ENCODE measurements around the gene KCNJ11.

Gene KCNJ11

DNA sequence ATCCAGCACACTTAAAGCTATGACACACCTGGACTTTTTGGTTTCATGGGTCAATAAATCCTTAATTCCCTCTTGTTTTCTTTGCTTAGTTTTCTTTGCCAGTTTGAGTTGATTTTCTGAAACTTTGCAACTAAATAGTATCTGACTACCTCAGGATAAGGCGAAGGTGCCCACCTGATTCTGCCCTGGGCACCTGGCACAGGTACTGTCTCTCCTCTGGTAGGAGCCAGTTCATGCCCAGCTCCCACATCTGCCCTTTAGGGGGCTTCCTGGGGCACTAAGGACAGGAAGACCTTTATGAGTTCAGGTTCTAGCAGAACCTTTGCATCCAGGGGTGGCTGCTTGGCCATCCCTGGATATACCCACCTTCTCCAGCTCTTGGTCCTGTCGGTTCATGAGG lies 19.6 kb upstream of the KCNJ11 start:
- DNase-seq: no peak

GRCh38 chr11:17407575-17407974 lies 19.1 kb upstream of the KCNJ11 start:
- DNase-seq: no peak

DNA sequence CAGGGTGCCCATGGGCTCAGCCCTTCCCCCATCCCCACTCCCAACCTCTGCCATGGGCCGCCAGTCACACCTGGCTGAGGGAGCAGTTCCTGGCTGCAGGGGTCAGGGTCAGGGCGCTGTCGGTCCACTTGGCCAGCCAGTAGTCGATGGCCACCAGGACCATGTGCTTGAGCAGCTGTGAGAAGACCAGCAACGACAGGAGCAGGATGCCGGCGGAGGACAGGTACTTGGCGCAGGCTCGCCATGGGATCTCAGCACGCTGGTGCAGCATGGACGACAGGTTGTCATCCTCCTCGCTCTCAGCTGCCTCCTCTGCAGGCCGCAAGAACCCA lies 18.3 kb upstream of the KCNJ11 start:
- DNase-seq: no peak

- DNase-seq: no peak
Observed at GRCh38 chr11:17406082-17406817, 17.8 kb upstream of the KCNJ11 start.

DNA sequence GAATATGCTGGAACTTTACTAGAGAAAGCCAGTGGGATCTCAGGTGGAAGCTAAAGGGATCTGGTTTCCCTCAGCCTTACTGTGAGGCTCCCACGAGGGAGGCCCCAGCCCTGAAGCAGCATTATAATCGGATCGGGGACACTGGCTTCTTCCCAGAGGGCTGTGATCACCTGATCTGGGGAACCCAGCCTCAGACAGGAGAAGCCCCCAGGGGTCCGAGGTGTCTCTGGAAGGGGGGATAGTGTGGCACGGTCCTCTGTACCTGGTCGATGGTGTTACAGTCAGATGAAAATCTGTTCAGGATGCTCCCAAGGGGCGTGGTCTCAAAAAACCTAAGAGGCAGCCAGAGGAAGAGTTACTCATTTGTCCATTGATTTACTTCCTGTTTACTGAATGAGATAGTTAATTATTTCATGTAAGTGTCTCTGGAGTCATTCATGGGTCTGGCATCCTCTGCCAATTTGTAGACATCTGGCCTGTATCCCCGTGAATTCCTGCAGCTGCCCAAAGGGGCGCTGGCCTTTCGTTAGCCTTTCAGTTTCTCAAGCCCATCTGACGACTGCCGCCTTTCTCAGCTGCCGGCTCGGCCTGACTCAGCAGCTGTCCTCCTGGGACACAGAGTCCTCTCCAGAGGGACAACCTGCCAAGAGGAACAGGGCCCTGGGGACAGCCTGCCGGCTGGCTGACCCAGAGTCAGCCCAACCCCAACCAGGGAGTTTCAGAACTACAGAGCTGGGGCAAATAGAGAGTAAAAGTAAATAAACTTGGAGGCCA lies 17.0 kb upstream of the KCNJ11 start:
- DNase-seq: no peak

- DNase-seq: no peak
Observed at GRCh38 chr11:17403980-17404759, 15.7 kb upstream of the KCNJ11 start.

DNA sequence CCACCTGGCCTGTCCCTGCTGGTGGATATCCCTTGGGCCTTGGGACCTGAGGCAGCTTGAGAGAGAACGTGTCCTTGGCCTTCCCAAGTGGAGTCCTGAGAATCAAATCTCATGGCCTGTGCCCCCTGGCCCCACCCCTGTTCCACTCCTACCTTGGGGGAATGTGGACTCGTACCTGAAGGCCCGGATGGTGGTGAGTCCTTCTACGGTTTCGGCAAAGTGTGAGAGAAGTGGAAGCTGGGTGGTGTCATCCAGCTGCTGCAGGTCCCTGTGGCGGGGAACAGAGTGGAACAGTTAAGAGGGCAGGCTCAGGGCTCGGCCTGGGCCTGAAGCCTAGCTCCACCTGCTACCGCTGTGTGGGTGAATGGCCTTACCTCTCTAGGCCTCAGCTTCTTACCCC lies 14.0 kb upstream of the KCNJ11 start:
- no peak for DNase-seq

- DNase-seq: no peak
Observed at GRCh38 chr11:17401841-17402240, 13.4 kb upstream of the KCNJ11 start.

GRCh38 chr11:17401316-17401715 lies 12.9 kb upstream of the KCNJ11 start:
- DNase-seq: no peak

DNA sequence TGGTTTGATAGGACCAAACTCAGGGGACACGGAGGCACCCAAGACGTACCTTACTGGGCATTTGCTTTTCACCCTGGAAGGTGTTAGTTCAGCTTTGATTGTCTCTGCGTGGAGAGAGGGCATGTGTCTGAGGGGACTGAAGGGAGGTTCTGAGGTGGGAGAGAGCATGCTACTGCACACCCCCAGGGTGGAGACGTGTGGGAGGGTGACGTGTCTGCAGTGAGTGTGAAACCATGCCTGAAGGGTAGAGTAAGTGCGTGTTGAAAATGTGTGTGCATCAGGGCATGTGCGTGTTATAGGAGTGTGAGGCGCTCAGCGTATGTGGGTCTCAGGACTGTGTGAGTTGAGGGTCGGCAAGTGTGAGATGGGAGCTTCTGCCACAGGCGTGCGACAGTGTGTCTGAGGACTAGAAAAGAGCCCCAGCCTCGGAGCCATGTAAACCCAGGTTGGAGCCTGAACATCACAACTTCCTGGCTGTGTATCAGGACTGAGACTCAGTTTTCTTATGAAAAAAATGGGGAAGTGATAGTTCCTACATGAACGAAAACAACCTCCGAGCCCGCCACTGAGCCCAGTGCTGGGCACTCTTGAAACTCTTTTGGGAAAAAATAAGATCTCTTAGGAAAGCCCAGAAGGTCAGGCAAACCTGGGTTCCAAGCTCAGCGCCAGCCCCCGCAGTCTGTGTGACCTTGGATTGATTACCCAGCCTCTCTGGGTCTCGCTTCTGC lies 11.8 kb upstream of the KCNJ11 start:
- no peak for DNase-seq

GRCh38 chr11:17399236-17399635 lies 10.8 kb upstream of the KCNJ11 start:
- no peak for DNase-seq

DNA sequence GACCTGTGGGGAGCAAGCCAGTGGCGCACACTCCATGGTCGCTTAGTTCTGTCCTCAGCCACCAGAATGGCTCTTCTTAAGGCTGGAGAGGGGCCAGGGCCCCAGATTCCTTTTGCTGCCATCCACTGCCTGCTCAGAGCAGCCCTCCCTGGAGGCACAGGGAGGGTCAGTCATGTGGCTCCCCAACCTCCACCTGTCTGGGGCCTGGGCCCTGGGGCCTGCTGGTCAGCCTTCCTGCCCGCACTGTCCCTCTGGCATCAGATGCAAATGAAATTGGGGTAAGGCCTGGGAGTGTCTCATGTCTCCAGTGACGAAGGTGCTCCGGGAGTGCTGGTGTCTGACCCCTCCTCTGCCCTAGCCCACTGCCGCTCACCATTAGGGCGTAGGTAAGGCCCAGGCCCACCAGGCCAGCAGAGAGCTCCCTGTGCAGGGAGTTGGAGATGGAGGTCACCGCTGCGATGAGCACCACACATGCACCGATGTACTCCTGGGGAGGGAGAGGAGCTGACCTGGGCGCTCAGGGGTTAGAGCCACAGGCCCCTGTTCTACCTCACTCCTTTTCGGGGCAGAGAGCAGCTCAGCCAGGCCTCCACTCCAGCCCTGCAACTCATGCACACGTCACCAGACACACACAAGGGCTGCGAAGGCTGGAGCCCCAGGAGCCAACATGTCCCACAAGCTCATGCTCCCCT lies 9.0 kb upstream of the KCNJ11 start:
- no peak for DNase-seq

DNA sequence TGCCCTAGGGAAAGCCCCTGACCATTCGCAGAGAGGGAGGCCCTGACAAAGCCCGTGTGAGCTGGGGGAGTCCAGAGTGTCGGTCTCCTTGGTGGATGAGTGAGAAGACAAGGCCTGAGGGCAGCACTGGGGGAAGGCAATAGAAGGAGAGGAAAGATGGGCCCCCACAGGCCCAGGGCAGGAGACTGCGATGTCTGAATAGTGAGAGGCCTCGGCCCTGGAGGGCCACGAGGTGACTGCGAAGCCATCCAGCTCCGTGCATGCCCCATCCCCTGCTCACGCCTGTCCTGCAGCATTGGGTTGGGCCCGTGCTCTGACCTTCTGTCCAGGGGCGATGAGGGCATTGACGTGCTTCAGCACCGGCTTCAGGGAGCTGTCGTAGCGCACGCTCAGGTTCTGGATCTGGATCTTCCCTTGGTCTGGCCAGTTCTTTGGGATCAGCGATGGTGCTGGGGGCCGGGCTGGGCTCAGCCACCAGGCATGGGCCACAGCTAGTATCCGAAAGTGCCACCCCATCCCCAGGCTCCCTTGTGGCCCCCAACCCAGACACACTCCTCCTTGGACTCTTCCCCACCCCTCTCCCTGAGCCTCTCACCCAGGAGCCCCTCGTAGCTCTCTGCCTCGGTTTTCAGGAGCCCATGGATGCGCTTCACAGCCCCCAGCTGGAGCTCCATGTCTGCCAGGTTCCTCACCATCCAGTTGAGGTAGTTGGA lies 8.3 kb upstream of the KCNJ11 start:
- DNase-seq: no peak

DNA sequence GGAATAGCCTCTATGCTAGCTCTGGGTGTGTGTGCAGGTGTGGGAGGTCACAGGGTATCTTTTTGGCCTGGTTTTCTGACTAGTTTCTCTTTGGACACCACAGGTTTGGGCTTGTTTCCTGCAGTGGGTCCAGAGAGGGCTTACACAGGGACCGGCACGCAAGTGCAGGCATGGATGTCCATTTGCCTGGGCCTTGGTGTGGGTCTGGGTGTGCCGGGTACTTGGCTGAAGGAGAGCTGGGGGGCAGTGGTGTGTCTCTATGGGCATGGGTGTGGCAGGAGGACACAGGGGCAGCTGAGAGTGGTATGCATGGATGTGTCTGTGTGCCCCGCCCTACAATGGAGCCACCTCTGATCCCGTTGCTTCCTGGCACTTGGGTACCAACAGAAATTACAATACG lies 7.5 kb upstream of the KCNJ11 start:
- no peak for DNase-seq

DNA sequence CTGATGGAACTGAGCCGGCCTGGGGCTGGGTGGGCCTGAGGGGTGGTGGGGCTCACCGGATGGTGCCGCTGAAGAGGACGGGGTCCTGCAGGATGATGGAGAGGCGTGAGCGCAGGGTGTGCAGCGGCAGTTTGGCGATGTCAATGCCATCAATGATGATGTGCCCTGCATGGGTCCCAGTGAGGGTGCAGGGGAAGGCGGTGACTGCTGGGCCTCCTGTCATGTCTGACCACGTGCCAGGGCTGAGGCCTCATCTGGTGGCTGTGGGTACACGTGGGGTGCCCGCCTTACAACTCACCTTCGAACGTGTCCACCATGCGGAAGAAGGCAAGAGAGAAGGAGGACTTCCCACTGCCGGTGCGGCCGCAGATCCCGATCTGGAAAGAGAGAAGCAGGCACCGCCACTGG lies 7.1 kb upstream of the KCNJ11 start:
- DNase-seq: no peak

- no peak for DNase-seq
Observed at GRCh38 chr11:17394743-17395390, 6.4 kb upstream of the KCNJ11 start.

GRCh38 chr11:17393472-17393871 lies 5.0 kb upstream of the KCNJ11 start:
- no peak for DNase-seq

DNA sequence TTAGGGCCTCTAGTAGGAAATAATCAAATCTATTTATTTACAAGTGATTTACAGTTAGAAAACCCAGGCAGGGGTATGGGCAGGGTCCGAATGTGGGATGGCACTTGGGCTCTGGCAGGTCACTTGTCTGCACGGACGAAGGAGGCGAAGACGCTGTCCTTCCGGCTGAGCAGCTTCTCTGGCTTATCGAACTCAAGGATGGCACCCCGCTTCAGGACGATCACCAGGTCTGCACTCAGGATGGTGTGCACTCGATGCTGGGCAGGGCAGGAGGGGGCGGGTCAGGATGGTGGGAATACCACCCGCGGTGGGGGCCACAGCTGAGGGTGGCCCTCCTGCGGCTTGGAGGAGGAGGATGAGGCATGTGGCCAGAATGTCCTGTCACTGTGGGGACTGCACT lies 4.4 kb upstream of the KCNJ11 start:
- DNase-seq: no peak

DNA sequence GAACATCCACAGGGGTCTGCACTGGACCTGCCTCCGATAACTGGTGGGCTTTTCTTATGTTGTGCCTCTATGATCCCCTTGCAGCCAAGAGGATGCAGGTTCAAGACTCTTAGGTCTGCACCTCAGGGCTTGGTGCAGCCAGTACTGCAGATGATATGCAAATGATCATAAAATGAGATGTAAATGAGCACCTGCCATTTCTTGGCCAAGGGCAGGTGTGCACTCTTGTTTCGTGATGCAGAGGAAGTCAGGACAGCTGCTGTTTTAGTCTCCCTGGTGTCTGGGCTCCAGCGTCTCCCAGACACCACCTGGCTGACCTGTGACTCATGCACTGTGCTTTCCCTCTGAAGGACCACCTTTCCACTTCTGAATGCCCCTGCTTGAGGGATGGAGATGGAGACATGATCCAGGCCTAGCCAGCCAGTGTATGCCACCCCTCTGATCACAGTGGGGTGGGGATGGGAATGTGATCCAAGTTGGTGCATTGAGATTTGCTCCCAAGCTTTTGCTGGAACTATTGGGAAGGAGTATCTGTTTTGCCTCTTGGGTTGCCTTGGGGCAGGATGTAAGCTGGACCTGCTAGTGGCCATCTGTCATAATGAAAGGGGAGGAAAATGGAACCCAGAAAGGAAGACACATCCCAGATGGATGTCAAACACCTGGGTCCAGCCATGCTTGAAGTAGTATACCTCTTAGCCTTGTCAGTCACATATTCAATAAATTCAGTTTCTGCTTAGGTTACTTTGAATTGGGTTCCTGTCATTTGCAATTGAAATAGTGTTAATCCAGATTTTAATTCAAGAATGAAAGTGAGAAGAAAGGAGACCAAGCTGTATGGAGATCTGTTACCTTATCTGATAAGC lies 3.3 kb upstream of the KCNJ11 start:
- DNase-seq: no peak

GRCh38 chr11:17389957-17390649 lies 1.6 kb upstream of the KCNJ11 start:
- no peak for DNase-seq
